GM21390 (cell line): Measurements from ENCODE around the gene RNASEH2C.
"Not testable (repeated sequence)": the region's sequence is repeated elsewhere in the genome, so short reads cannot be mapped to it uniquely, and the experiment has no call there.

Experiments used
- ATAC-seq: cut with Tn5 transposase; IDR thresholded peaks from one replicate; pipeline ENCODE4 v1.9.1; 2021; ENCODE audit not compliant: unreplicated experiment

RNASEH2C gene

GRCh38 chr11:65717906-65718305, 2.7 kb downstream of the RNASEH2C start:
- no peak for ATAC-seq

- ATAC-seq = no peak
These were observed 3.7 kb downstream of the RNASEH2C start for GRCh38 chr11:65716774-65717405.

GRCh38 chr11:65716302-65716701, 4.3 kb downstream of the RNASEH2C start:
- ATAC-seq = no peak

GRCh38 chr11:65714433-65714832, 6.2 kb downstream of the RNASEH2C start:
- ATAC-seq = no peak

GRCh38 chr11:65713212-65713969, 7.2 kb downstream of the RNASEH2C start:
- no peak for ATAC-seq

- no peak for ATAC-seq
These were observed 7.9 kb downstream of the RNASEH2C start for GRCh38 chr11:65712633-65713076.

GRCh38 chr11:65711785-65712632, 8.6 kb downstream of the RNASEH2C start, which contains the start of gene KAT5:
Gene KAT5, plus strand, starts transcription at chr11:65712252. Its CDS starts 16 bp downstream, at chr11:65712268.
- ATAC-seq = peak; percentile 83

- ATAC-seq = no peak
These were observed 10.2 kb downstream of the RNASEH2C start for GRCh38 chr11:65710421-65710820.

- ATAC-seq = no peak
These were observed 10.9 kb downstream of the RNASEH2C start for GRCh38 chr11:65709661-65710060.

GRCh38 chr11:65708451-65708850, 12.1 kb downstream of the RNASEH2C start:
- ATAC-seq = no peak

- ATAC-seq = not testable (repeated sequence)
These were observed 13.6 kb downstream of the RNASEH2C start for GRCh38 chr11:65707002-65707401.

GRCh38 chr11:65706303-65706763, 14.3 kb downstream of the RNASEH2C start:
- ATAC-seq = not testable (repeated sequence)

- no peak for ATAC-seq
These were observed 16.8 kb downstream of the RNASEH2C start for GRCh38 chr11:65703846-65704245.

GRCh38 chr11:65701686-65702085, 18.9 kb downstream of the RNASEH2C start:
- ATAC-seq = no peak

GRCh38 chr11:65700399-65700798, 20.2 kb downstream of the RNASEH2C start:
- ATAC-seq = no peak

GRCh38 chr11:65699306-65699705, 21.3 kb downstream of the RNASEH2C start:
- ATAC-seq = no peak

GRCh38 chr11:65698205-65698604, 22.4 kb downstream of the RNASEH2C start:
- ATAC-seq = no peak

- no peak for ATAC-seq
These were observed 23.6 kb downstream of the RNASEH2C start for GRCh38 chr11:65696802-65697552.

- no peak for ATAC-seq
These were observed 24.9 kb downstream of the RNASEH2C start for GRCh38 chr11:65695459-65696241.

- ATAC-seq = no peak
These were observed 28.2 kb downstream of the RNASEH2C start for GRCh38 chr11:65692367-65692766.
